Liver (tissue), 3 donors: ENCODE measurements around the gene BRI3.

Source experiments
- GABPA ChIP-seq, 2 donors: IDR thresholded peaks in 1 of 2; conservative IDR thresholded peaks in 1 of 2; 2 replicates each; pipeline ENCODE4 v1.6.1; 2016; ENCODE audit warnings: antibody characterized with exemption in 2 of 2, mild to moderate bottlenecking in 1 of 2, moderate library complexity in 1 of 2
- RAD21 ChIP-seq, 2 donors: IDR thresholded peaks; 2 replicates each; pipeline ENCODE4 v1.6.1; 2016; ENCODE audit warnings: antibody characterized with exemption in 2 of 2, mild to moderate bottlenecking in 2 of 2
- TAF1 ChIP-seq: conservative IDR thresholded peaks from 2 replicates; pipeline ENCODE4 v1.6.1; 2016; ENCODE audit warnings: antibody characterized with exemption, mild to moderate bottlenecking
- YY1 ChIP-seq: IDR thresholded peaks from 2 replicates; pipeline ENCODE4 v1.6.1; 2016; ENCODE audit warnings: antibody characterized with exemption, mild to moderate bottlenecking
- TF ChIP-seq, protein P1 (sequence below): IDR thresholded peaks from 2 replicates; pipeline ENCODE4 v1.6.1; 2016; ENCODE audit warnings: antibody characterized with exemption
- TF ChIP-seq, protein P2 (sequence below): fragments of 150-350 bp; IDR thresholded peaks from 2 replicates; pipeline ENCODE4 v1.5.1; 2017; ENCODE audit warnings: improper control_type of control experiment, low read depth, low read length; ENCODE audit not compliant: missing input control
- TF ChIP-seq, protein P3 (sequence below): IDR thresholded peaks from 2 replicates; pipeline ENCODE4 v1.6.1; 2016; ENCODE audit warnings: antibody characterized with exemption, mild to moderate bottlenecking
- TF ChIP-seq, protein P4 (sequence below): IDR thresholded peaks from 2 replicates; pipeline ENCODE4 v1.6.1; 2016; ENCODE audit warnings: antibody characterized with exemption
- donor health status: healthy.
- donor health status: healthy.

DNA sequence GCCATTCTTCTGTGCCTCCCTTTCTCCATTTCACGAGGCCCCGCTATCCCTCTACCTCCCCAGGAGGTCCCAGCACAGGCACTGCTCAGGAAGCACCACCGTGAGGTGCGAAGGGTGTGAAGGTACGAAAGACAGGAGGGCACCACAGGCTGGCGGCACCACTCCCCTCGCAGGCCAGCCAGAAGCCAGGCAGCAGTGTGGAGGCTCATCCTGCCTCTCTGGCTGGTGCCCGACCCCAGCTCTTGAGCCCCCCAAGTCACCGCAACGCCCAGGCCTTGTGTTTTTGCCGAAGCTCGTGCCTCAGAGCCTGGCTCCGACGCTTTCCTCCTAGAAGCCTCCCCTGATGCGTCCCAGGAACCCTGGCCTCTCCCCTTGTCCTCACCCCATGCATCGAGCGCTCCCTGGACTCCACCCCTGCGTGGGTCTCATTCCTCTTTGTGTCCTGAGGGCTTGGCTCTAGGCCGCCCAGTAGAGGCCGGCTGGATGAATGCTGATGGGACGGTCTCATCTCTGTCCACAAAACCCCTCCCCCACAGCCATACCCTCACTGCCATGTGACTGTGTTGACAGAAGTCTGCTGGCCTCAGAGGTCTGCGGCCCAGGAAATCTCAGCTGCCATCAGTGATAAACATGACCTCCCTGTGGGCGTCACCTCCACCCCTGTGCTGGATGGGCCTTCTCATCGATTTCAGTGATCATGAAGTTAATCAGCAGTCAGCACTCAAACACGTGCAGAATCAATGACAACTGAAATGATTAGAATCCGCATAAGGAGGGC, 19.3 kb downstream of the BRI3 start:
- TF ChIP-seq, protein P1, sequence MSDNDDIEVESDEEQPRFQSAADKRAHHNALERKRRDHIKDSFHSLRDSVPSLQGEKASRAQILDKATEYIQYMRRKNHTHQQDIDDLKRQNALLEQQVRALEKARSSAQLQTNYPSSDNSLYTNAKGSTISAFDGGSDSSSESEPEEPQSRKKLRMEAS, result peak; percentile 89
- TF ChIP-seq, protein P2, sequence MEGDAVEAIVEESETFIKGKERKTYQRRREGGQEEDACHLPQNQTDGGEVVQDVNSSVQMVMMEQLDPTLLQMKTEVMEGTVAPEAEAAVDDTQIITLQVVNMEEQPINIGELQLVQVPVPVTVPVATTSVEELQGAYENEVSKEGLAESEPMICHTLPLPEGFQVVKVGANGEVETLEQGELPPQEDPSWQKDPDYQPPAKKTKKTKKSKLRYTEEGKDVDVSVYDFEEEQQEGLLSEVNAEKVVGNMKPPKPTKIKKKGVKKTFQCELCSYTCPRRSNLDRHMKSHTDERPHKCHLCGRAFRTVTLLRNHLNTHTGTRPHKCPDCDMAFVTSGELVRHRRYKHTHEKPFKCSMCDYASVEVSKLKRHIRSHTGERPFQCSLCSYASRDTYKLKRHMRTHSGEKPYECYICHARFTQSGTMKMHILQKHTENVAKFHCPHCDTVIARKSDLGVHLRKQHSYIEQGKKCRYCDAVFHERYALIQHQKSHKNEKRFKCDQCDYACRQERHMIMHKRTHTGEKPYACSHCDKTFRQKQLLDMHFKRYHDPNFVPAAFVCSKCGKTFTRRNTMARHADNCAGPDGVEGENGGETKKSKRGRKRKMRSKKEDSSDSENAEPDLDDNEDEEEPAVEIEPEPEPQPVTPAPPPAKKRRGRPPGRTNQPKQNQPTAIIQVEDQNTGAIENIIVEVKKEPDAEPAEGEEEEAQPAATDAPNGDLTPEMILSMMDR, result no peak
- TF ChIP-seq TAF1, result no peak
- peak; percentile 86 for TF ChIP-seq YY1
- TF ChIP-seq RAD21 (IDR thresholded peaks at IDR 0.05), result peak; percentile 57 to 69
- TF ChIP-seq GABPA (IDR thresholded peaks at IDR 0.05 in 1 of 2, conservative IDR thresholded peaks at IDR 0.05 in 1 of 2), result peak in 1 of 2 donors; percentile 66
- TF ChIP-seq, protein P3, sequence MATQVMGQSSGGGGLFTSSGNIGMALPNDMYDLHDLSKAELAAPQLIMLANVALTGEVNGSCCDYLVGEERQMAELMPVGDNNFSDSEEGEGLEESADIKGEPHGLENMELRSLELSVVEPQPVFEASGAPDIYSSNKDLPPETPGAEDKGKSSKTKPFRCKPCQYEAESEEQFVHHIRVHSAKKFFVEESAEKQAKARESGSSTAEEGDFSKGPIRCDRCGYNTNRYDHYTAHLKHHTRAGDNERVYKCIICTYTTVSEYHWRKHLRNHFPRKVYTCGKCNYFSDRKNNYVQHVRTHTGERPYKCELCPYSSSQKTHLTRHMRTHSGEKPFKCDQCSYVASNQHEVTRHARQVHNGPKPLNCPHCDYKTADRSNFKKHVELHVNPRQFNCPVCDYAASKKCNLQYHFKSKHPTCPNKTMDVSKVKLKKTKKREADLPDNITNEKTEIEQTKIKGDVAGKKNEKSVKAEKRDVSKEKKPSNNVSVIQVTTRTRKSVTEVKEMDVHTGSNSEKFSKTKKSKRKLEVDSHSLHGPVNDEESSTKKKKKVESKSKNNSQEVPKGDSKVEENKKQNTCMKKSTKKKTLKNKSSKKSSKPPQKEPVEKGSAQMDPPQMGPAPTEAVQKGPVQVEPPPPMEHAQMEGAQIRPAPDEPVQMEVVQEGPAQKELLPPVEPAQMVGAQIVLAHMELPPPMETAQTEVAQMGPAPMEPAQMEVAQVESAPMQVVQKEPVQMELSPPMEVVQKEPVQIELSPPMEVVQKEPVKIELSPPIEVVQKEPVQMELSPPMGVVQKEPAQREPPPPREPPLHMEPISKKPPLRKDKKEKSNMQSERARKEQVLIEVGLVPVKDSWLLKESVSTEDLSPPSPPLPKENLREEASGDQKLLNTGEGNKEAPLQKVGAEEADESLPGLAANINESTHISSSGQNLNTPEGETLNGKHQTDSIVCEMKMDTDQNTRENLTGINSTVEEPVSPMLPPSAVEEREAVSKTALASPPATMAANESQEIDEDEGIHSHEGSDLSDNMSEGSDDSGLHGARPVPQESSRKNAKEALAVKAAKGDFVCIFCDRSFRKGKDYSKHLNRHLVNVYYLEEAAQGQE, result peak; percentile 70
- TF ChIP-seq, protein P4, sequence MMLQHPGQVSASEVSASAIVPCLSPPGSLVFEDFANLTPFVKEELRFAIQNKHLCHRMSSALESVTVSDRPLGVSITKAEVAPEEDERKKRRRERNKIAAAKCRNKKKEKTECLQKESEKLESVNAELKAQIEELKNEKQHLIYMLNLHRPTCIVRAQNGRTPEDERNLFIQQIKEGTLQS, result peak; percentile 59
